Ishikawa (cell line): ENCODE results near the gene PTPRM.

Experiments used
- CEBPB ChIP-seq: IDR thresholded peaks from 2 replicates; pipeline ENCODE4 v1.6.1; 2012
- CREB1 ChIP-seq: IDR thresholded peaks from 2 replicates; pipeline ENCODE4 v1.6.1; 2012; ENCODE audit warnings: low read depth
- EGR1 ChIP-seq: IDR thresholded peaks from 2 replicates; pipeline ENCODE4 v1.6.1; 2012
- EP300 ChIP-seq: IDR thresholded peaks from 2 replicates; pipeline ENCODE4 v1.6.1; 2012; ENCODE audit warnings: borderline replicate concordance
- FOXM1 ChIP-seq: IDR thresholded peaks from 2 replicates; pipeline ENCODE4 v1.6.1; 2012; ENCODE audit warnings: low read depth, borderline replicate concordance
- MAX ChIP-seq: IDR thresholded peaks from 2 replicates; pipeline ENCODE4 v1.6.1; 2012
- NFIC ChIP-seq: IDR thresholded peaks from 2 replicates; pipeline ENCODE4 v1.6.1; 2012
- RAD21 ChIP-seq: IDR thresholded peaks from 2 replicates; pipeline ENCODE4 v1.6.1; 2012; ENCODE audit warnings: low read depth
- REST ChIP-seq: IDR thresholded peaks from 2 replicates; pipeline ENCODE4 v1.6.1; 2012; ENCODE audit warnings: low read depth, mild to moderate bottlenecking
- TAF1 ChIP-seq: IDR thresholded peaks from 2 replicates; pipeline ENCODE4 v1.6.1; 2012; ENCODE audit warnings: low read depth, mild to moderate bottlenecking
- TCF12 ChIP-seq: IDR thresholded peaks from 2 replicates; pipeline ENCODE4 v1.6.1; 2012; ENCODE audit warnings: low read depth
- TEAD4 ChIP-seq: IDR thresholded peaks from 2 replicates; pipeline ENCODE4 v1.6.1; 2012
- USF1 ChIP-seq: IDR thresholded peaks from 2 replicates; pipeline ENCODE4 v1.6.1; 2012
- YY1 ChIP-seq: IDR thresholded peaks from 2 replicates; pipeline ENCODE4 v1.6.1; 2012; ENCODE audit warnings: low read depth
- ZBTB7A ChIP-seq: IDR thresholded peaks from 2 replicates; pipeline ENCODE4 v1.6.1; 2012; ENCODE audit warnings: low read depth

PTPRM gene

GRCh38 chr18:7978834-7979233, 411.7 kb downstream of the PTPRM start:
- TF ChIP-seq YY1 (no peak), EP300 (no peak), MAX (no peak), CEBPB (no peak), ZBTB7A (no peak), TEAD4 (no peak), NFIC (no peak), TCF12 (no peak), RAD21 (no peak), REST (no peak), USF1 (no peak), EGR1 (no peak), FOXM1 (no peak), TAF1 (no peak), CREB1 (no peak)

- TF ChIP-seq CEBPB (no peak), USF1 (no peak), EP300 (no peak), ZBTB7A (no peak), FOXM1 (no peak), EGR1 (no peak)
Measured at GRCh38 chr18:7979714-7980113, 412.6 kb downstream of the PTPRM start.

- TF ChIP-seq EGR1 (no peak), MAX (no peak), REST (no peak), USF1 (no peak)
Measured at GRCh38 chr18:7980136-7980535, 413.0 kb downstream of the PTPRM start.

- TF ChIP-seq RAD21 (no peak), FOXM1 (no peak), EP300 (no peak), TEAD4 (no peak), CREB1 (no peak), YY1 (no peak), NFIC (no peak), ZBTB7A (no peak), EGR1 (no peak), REST (no peak), MAX (no peak), CEBPB (no peak)
Measured at GRCh38 chr18:7980656-7981055, 413.5 kb downstream of the PTPRM start.

GRCh38 chr18:7982216-7982615, 415.1 kb downstream of the PTPRM start:
- TF ChIP-seq RAD21 (no peak), CEBPB (no peak), EGR1 (no peak), MAX (no peak), TCF12 (no peak), USF1 (no peak), FOXM1 (no peak), EP300 (no peak), TEAD4 (no peak), YY1 (no peak), CREB1 (no peak), TAF1 (no peak), REST (no peak), NFIC (no peak), ZBTB7A (no peak)
